Measurements from ENCODE around the gene TAAR2. TPM values are rescaled to one million over a fixed set of nuclear protein-coding genes. Genes with fewer than 3 reads are reported as not detected.
A peak's percentile ranks its signal among the peaks of the same experiment; 100 is the strongest.

Gene TAAR2
- total and polyA plus RNA-seq, 2 of the 8 experiments (the other 6 are each of a cell fraction or from before 2014, with no cell fraction given), result not detected

- TF ChIP-seq POLR2A (IDR thresholded peaks at IDR 0.05; ENCODE audit: control extremely low read depth in 1 of 2, low read depth in 2 of 2, low read length in 2 of 2), result no peak
- Histone ChIP-seq H3K4ac (replicated peaks; ENCODE audit: insufficient read length, low read depth, low read length) (peak overlapping the region; percentile 69), H3K18ac (ENCODE audit: extremely low read depth, low read length) (no peak overlapping the region), H2BK20ac (ENCODE audit: low read length) (no peak overlapping the region), H3K4me3 (ENCODE audit: extremely low read depth in 1 of 4, insufficient read depth in 2 of 4, low read depth in 3 of 4, low read length in 4 of 4) (no peak overlapping the region), H4K5ac (ENCODE audit: insufficient read length, low read depth, low read length) (no peak overlapping the region), H3K56ac (replicated peaks; ENCODE audit: insufficient read length, low read depth, low read length) (no peak overlapping the region), H3K4me1 (replicated peaks in 1 of 4; ENCODE audit: control insufficient read depth in 3 of 4, insufficient read depth in 4 of 4, low read length in 3 of 4) (peaks cover 0 to 6% (median 1%) of the 10 kb centered on the region in 4 experiments; a peak in 5 of 7 replicates), H4K91ac (replicated peaks; ENCODE audit: insufficient read length, low read length) (no peak overlapping the region), H2BK5ac (ENCODE audit: low read depth, low read length) (no peak overlapping the region), H3K27me3 (replicated peaks in 1 of 4; ENCODE audit: control insufficient read depth in 3 of 4, extremely low read depth in 1 of 4, insufficient read depth in 3 of 4, low read length in 3 of 4) (no peaks in the 10 kb centered on the region), H3K36me3 (ENCODE audit: control insufficient read depth in 2 of 4, insufficient read depth in 4 of 4, low read length in 3 of 4) (no peaks in the 10 kb centered on the region), H2BK12ac (ENCODE audit: low read depth, low read length) (no peak overlapping the region), H3K79me2 (ENCODE audit: control insufficient read depth in 1 of 2, insufficient read depth in 2 of 2, low read length in 2 of 2) (no peaks in the 10 kb centered on the region), H2BK15ac (ENCODE audit: low read length) (no peak overlapping the region), H3K27ac (ENCODE audit: low read depth, low read length) (no peak overlapping the region), H3K14ac (ENCODE audit: insufficient read length) (no peak overlapping the region), H3K9me3 (ENCODE audit: insufficient read depth in 2 of 2, low read depth in 1 of 2, low read length in 1 of 2) (no peaks in the 10 kb centered on the region), H3K79me1 (ENCODE audit: low read depth, low read length) (no peaks in the 10 kb centered on the region), H4K20me1 (replicated peaks in 1 of 2; ENCODE audit: control insufficient read depth in 1 of 2, insufficient read depth in 2 of 2, low read length in 2 of 2) (no peaks in the 10 kb centered on the region), H3K23ac (ENCODE audit: insufficient read length) (no peak overlapping the region), H3K9ac (replicated peaks in 1 of 4; ENCODE audit: extremely low read depth in 1 of 4, low read depth in 3 of 4, low read length in 3 of 4) (no peak overlapping the region), H3K4me2 (ENCODE audit: insufficient read depth in 1 of 2, low read depth in 2 of 2, low read length in 2 of 2) (no peak overlapping the region), H2AFZ (ENCODE audit: low read length) (no peak overlapping the region), H3K23me2 (ENCODE audit: low read depth, low read length) (no peaks in the 10 kb centered on the region), H2BK120ac (replicated peaks; ENCODE audit: low read depth, low read length) (no peak overlapping the region), H4K8ac (ENCODE audit: extremely low read depth, insufficient read depth, low read length) (no peak overlapping the region), H2AK5ac (ENCODE audit: low read depth, low read length) (no peak overlapping the region)
- ChIA-PET POLR2A (ENCODE audit: partially characterized antibody) (no interaction called here), CTCF (ENCODE audit: partially characterized antibody) (interaction anchor here (1.0 kb wide), 1 partner anchor 27 kb away, joined by 3 read pairs; no protein-coding TSS in a partner anchor)
- no peak for FAIRE-seq
- DNase-seq (ENCODE audit: low read depth in 1 of 2, low spot score in 2 of 2), result no peak
Observed at GRCh38 chr6:132571774-132572173, 52.3 kb downstream of the TAAR2 start.
